ENCODE measurements around the gene RIN2.

RIN2 gene

GRCh38 chr20:19737025-19737424 lies 21.0 kb upstream of the RIN2 start:
- TF ChIP-seq TSHZ2 (CRISPR knock-in tag; IDR thresholded peaks at IDR 0.05), result no peak
- no peak for TF ChIP-seq ESRRG (CRISPR knock-in tag; IDR thresholded peaks at IDR 0.05)
- no peak for TF ChIP-seq TCF4 (CRISPR knock-in tag; IDR thresholded peaks at IDR 0.05; ENCODE audit: borderline replicate concordance)
- no peak for ATAC-seq

DNA sequence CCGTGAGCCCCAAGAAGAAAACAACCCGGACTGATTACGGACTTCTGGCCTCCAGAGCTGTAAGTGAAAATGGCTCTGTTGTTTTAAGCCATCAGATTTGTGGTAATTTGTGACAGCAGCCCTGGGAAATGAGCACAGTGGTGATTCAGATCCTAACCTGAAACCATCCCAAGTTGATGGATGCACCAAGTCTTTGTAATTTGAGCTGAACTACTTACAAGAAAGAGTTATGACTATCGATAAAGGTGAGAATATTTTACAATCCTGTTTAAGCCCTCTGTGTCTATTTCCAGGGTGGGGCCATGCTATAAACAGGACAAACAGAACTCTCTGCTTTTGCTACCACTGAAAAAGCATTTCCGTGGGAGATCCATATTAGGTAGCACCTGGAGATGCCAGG lies 19.1 kb upstream of the RIN2 start:
- no peak for TF ChIP-seq PPARA (CRISPR knock-in tag; IDR thresholded peaks at IDR 0.05; ENCODE audit: borderline replicate concordance)
- TF ChIP-seq CREB5 (CRISPR knock-in tag; IDR thresholded peaks at IDR 0.05; ENCODE audit: low read depth), result no peak
- no peak for TF ChIP-seq ZC3H10 (CRISPR knock-in tag; IDR thresholded peaks at IDR 0.05)
- TF ChIP-seq ISL1 (CRISPR knock-in tag; IDR thresholded peaks at IDR 0.05), result no peak
- TF ChIP-seq CSDC2 (CRISPR knock-in tag; IDR thresholded peaks at IDR 0.05), result no peak
- no peak for TF ChIP-seq ZNF565 (CRISPR knock-in tag; conservative IDR thresholded peaks at IDR 0.05; ENCODE audit: low read depth)
- TF ChIP-seq GLIS3 (CRISPR knock-in tag; IDR thresholded peaks at IDR 0.05), result no peak
- TF ChIP-seq TSHZ2 (CRISPR knock-in tag; IDR thresholded peaks at IDR 0.05), result no peak
- no peak for TF ChIP-seq ARNTL (CRISPR knock-in tag; IDR thresholded peaks at IDR 0.05; ENCODE audit: borderline replicate concordance, low read depth)
- TF ChIP-seq, protein P1, sequence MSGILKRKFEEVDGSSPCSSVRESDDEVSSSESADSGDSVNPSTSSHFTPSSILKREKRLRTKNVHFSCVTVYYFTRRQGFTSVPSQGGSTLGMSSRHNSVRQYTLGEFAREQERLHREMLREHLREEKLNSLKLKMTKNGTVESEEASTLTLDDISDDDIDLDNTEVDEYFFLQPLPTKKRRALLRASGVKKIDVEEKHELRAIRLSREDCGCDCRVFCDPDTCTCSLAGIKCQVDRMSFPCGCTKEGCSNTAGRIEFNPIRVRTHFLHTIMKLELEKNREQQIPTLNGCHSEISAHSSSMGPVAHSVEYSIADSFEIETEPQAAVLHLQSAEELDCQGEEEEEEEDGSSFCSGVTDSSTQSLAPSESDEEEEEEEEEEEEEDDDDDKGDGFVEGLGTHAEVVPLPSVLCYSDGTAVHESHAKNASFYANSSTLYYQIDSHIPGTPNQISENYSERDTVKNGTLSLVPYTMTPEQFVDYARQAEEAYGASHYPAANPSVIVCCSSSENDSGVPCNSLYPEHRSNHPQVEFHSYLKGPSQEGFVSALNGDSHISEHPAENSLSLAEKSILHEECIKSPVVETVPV (CRISPR knock-in tag; IDR thresholded peaks at IDR 0.05), result no peak
- TF ChIP-seq ZNF70 (CRISPR knock-in tag; IDR thresholded peaks at IDR 0.05), result no peak
- TF ChIP-seq SNAI2 (CRISPR knock-in tag; IDR thresholded peaks at IDR 0.05), result no peak
- TF ChIP-seq BACH2 (CRISPR knock-in tag; IDR thresholded peaks at IDR 0.05; ENCODE audit: borderline replicate concordance), result no peak
- no peak for ATAC-seq

- no peak for ATAC-seq
- TF ChIP-seq ZC3H10 (CRISPR knock-in tag; IDR thresholded peaks at IDR 0.05) (no peak), ZNF565 (CRISPR knock-in tag; conservative IDR thresholded peaks at IDR 0.05; ENCODE audit: low read depth) (no peak), SNAI2 (CRISPR knock-in tag; IDR thresholded peaks at IDR 0.05) (no peak), ZNF8 (CRISPR knock-in tag; IDR thresholded peaks at IDR 0.05) (no peak)
Observed at GRCh38 chr20:19739351-19739750, 18.7 kb upstream of the RIN2 start.

DNA sequence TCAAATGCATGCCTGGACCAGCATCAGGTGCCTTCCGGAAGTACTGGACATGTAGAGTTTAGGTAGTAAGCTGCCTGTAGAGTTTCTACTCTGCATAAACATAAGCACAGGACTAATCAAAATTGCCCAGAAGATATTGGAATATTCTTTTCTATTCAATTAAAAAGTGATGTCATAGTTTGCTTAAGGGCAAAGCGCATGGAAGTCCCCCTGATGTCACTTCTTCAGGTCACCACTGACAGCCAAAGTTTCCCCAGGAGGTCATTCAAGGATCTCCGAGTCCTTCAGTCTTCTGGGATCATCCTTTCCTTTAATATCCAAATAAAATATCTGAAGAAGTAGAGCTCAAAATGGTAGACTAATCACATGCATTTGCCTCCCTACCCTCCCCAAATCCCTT lies 17.5 kb upstream of the RIN2 start:
- no peak for ATAC-seq
- TF ChIP-seq CREB5 (CRISPR knock-in tag; IDR thresholded peaks at IDR 0.05; ENCODE audit: low read depth), result no peak
- no peak for TF ChIP-seq GLIS3 (CRISPR knock-in tag; IDR thresholded peaks at IDR 0.05)
- TF ChIP-seq BACH2 (CRISPR knock-in tag; IDR thresholded peaks at IDR 0.05; ENCODE audit: borderline replicate concordance), result no peak
- TF ChIP-seq, protein P2, sequence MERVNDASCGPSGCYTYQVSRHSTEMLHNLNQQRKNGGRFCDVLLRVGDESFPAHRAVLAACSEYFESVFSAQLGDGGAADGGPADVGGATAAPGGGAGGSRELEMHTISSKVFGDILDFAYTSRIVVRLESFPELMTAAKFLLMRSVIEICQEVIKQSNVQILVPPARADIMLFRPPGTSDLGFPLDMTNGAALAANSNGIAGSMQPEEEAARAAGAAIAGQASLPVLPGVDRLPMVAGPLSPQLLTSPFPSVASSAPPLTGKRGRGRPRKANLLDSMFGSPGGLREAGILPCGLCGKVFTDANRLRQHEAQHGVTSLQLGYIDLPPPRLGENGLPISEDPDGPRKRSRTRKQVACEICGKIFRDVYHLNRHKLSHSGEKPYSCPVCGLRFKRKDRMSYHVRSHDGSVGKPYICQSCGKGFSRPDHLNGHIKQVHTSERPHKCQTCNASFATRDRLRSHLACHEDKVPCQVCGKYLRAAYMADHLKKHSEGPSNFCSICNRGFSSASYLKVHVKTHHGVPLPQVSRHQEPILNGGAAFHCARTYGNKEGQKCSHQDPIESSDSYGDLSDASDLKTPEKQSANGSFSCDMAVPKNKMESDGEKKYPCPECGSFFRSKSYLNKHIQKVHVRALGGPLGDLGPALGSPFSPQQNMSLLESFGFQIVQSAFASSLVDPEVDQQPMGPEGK (CRISPR knock-in tag; IDR thresholded peaks at IDR 0.05; ENCODE audit: borderline replicate concordance), result no peak
- no peak for TF ChIP-seq ZNF8 (CRISPR knock-in tag; IDR thresholded peaks at IDR 0.05)
- TF ChIP-seq ZFP3 (CRISPR knock-in tag; IDR thresholded peaks at IDR 0.05), result no peak
- no peak for TF ChIP-seq ARNTL (CRISPR knock-in tag; IDR thresholded peaks at IDR 0.05; ENCODE audit: borderline replicate concordance, low read depth)
- no peak for TF ChIP-seq ISL1 (CRISPR knock-in tag; IDR thresholded peaks at IDR 0.05)
- TF ChIP-seq, protein P3, sequence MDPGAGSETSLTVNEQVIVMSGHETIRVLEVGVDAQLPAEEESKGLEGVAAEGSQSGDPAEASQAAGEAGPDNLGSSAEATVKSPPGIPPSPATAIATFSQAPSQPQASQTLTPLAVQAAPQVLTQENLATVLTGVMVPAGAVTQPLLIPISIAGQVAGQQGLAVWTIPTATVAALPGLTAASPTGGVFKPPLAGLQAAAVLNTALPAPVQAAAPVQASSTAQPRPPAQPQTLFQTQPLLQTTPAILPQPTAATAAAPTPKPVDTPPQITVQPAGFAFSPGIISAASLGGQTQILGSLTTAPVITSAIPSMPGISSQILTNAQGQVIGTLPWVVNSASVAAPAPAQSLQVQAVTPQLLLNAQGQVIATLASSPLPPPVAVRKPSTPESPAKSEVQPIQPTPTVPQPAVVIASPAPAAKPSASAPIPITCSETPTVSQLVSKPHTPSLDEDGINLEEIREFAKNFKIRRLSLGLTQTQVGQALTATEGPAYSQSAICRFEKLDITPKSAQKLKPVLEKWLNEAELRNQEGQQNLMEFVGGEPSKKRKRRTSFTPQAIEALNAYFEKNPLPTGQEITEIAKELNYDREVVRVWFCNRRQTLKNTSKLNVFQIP (CRISPR knock-in tag; IDR thresholded peaks at IDR 0.05; ENCODE audit: borderline replicate concordance, low read depth), result no peak
- no peak for TF ChIP-seq ZC3H10 (CRISPR knock-in tag; IDR thresholded peaks at IDR 0.05)
- no peak for TF ChIP-seq ZNF565 (CRISPR knock-in tag; conservative IDR thresholded peaks at IDR 0.05; ENCODE audit: low read depth)
- no peak for TF ChIP-seq RARB (CRISPR knock-in tag; IDR thresholded peaks at IDR 0.05)
- TF ChIP-seq CSDC2 (CRISPR knock-in tag; IDR thresholded peaks at IDR 0.05), result no peak
- TF ChIP-seq, protein P1 (CRISPR knock-in tag; IDR thresholded peaks at IDR 0.05), result no peak

Data from SK-N-SH treated with all-trans-retinoic acid at 6 μM for 48 hours (cell line).